H1 (cell line): Measurements from ENCODE around the gene JAKMIP1.

Experiments used
- CREB1 ChIP-seq: IDR thresholded peaks from 2 replicates; pipeline ENCODE4 v1.6.1; 2012; ENCODE audit warnings: inconsistent platforms
- EZH2 ChIP-seq: fragments of 200-600 bp; sonication (generic); IDR thresholded peaks from 2 replicates; pipeline ENCODE4 v1.7.1; 2012; ENCODE audit warnings: low read depth, mild to moderate bottlenecking, moderate library complexity, low read length, inconsistent platforms; ENCODE audit not compliant: severe bottlenecking
- JUND ChIP-seq: IDR thresholded peaks from 2 replicates; pipeline ENCODE4 v1.6.1; 2011; ENCODE audit warnings: mild to moderate bottlenecking, improper control_type of control experiment, low read length
- NRF1 ChIP-seq: IDR thresholded peaks from 2 replicates; pipeline ENCODE4 v1.6.1; 2011; ENCODE audit warnings: mild to moderate bottlenecking, low read depth, low read length, improper control_type of control experiment
- PHF8 ChIP-seq: fragments of 200-600 bp; sonication (generic); conservative IDR thresholded peaks from 2 replicates; pipeline ENCODE4 v1.7.1; 2012; ENCODE audit warnings: low read depth, mild to moderate bottlenecking, inconsistent platforms, low read length, moderate library complexity
- POLR2A ChIP-seq, 2 experiments: IDR thresholded peaks; 1 replicate in 1 of 2; 2 replicates in 1 of 2; pipeline ENCODE4 v1.6.1; 2011; ENCODE audit warnings: low read depth in 2 of 2, low read length in 2 of 2, mild to moderate bottlenecking in 2 of 2; ENCODE audit errors: control extremely low read depth in 1 of 2
- TEAD4 ChIP-seq: IDR thresholded peaks from 2 replicates; pipeline ENCODE4 v1.6.1; 2012; ENCODE audit warnings: low read depth, low read length, inconsistent platforms, mixed read lengths
- TF ChIP-seq, protein P1 (sequence below), 3 experiments: IDR thresholded peaks; 1 replicate in 2 of 3; 2 replicates in 1 of 3; pipeline versions ENCODE4 v1.5.1 to v1.6.1; 2011; ENCODE audit warnings: low read length in 3 of 3, mild to moderate bottlenecking in 3 of 3, inconsistent platforms in 2 of 3, low read depth in 1 of 3, moderate library complexity in 1 of 3; ENCODE audit not compliant: insufficient read depth in 1 of 3; ENCODE audit errors: control extremely low read depth in 1 of 3

DNA sequence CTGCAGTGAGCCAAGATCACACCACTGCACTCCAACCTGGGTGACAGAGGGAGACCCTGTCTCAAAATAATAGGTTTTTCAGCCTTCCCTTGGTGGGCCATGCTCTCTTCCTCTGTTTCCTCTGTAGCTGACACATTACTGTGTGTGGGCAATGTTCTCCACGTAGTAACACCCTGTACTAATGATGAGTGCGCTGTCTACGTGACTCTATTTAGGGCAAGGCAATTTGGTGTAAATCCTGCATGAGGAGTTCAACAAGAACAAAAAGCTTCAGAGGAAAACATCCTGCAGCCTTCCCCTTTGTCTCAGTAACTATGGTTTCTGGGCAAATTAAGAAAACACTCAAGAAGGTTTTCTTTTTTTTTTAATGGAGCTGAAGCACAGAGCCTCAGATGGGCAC lies 24.4 kb upstream of the JAKMIP1 start:
- no peak for TF ChIP-seq NRF1
- TF ChIP-seq POLR2A (IDR thresholded peaks at IDR 0.05; ENCODE audit: control extremely low read depth in 1 of 2, low read depth in 2 of 2, low read length in 2 of 2): no peak
- TF ChIP-seq JUND: no peak
- TF ChIP-seq, protein P1, sequence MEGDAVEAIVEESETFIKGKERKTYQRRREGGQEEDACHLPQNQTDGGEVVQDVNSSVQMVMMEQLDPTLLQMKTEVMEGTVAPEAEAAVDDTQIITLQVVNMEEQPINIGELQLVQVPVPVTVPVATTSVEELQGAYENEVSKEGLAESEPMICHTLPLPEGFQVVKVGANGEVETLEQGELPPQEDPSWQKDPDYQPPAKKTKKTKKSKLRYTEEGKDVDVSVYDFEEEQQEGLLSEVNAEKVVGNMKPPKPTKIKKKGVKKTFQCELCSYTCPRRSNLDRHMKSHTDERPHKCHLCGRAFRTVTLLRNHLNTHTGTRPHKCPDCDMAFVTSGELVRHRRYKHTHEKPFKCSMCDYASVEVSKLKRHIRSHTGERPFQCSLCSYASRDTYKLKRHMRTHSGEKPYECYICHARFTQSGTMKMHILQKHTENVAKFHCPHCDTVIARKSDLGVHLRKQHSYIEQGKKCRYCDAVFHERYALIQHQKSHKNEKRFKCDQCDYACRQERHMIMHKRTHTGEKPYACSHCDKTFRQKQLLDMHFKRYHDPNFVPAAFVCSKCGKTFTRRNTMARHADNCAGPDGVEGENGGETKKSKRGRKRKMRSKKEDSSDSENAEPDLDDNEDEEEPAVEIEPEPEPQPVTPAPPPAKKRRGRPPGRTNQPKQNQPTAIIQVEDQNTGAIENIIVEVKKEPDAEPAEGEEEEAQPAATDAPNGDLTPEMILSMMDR (IDR thresholded peaks at IDR 0.05; ENCODE audit: control extremely low read depth in 1 of 3, insufficient read depth in 1 of 3, low read depth in 1 of 3, low read length in 3 of 3): no peak
- no peak for TF ChIP-seq TEAD4
- no peak for TF ChIP-seq PHF8
- no peak for TF ChIP-seq CREB1
- TF ChIP-seq EZH2: no peak
